ENCODE results near the gene PRSS22.

Gene PRSS22

GRCh38 chr16:2848933-2849725, 8.8 kb downstream of the PRSS22 start:
- no peak for DNase-seq

GRCh38 chr16:2846511-2847310, 11.3 kb downstream of the PRSS22 start:
- DNase-seq: no peak

GRCh38 chr16:2845116-2845515, 12.9 kb downstream of the PRSS22 start:
- DNase-seq: no peak

- DNase-seq: no peak
These were observed 14.4 kb downstream of the PRSS22 start for GRCh38 chr16:2843526-2843925.

GRCh38 chr16:2842340-2843000, 15.5 kb downstream of the PRSS22 start:
- no peak for DNase-seq

- DNase-seq: no peak
These were observed 16.2 kb downstream of the PRSS22 start for GRCh38 chr16:2841606-2842339.

- DNase-seq: no peak
These were observed 17.1 kb downstream of the PRSS22 start for GRCh38 chr16:2840914-2841313.

GRCh38 chr16:2839650-2840450, 18.1 kb downstream of the PRSS22 start:
- DNase-seq: no peak

GRCh38 chr16:2838928-2839327, 19.0 kb downstream of the PRSS22 start:
- peak; percentile 1 for DNase-seq

GRCh38 chr16:2836646-2837508, 21.1 kb downstream of the PRSS22 start:
- DNase-seq: no peak

- no peak for DNase-seq
These were observed 22.1 kb downstream of the PRSS22 start for GRCh38 chr16:2835638-2836493.

- no peak for DNase-seq
These were observed 23.0 kb downstream of the PRSS22 start for GRCh38 chr16:2834968-2835367.

GRCh38 chr16:2833776-2834175, 24.2 kb downstream of the PRSS22 start:
- no peak for DNase-seq

- DNase-seq: no peak
These were observed 26.8 kb downstream of the PRSS22 start for GRCh38 chr16:2831203-2831602.

GRCh38 chr16:2830355-2830695, 27.6 kb downstream of the PRSS22 start:
- DNase-seq: no peak

GRCh38 chr16:2829501-2830354, 28.2 kb downstream of the PRSS22 start, which contains the start of gene ZG16B:
ZG16B (plus strand) TSS chr16:2830303; CDS start chr16:2830442, 139 bp downstream.
- no peak for DNase-seq

- no peak for DNase-seq
These were observed 29.0 kb downstream of the PRSS22 start for GRCh38 chr16:2828876-2829430.

- no peak for DNase-seq
These were observed 29.5 kb downstream of the PRSS22 start for GRCh38 chr16:2828521-2828840.

All from NCI-H774 (cell line).